K562 (cell line): ENCODE data around the gene PDE9A. TPM values are rescaled to one million over a fixed set of nuclear protein-coding genes. Genes with fewer than 3 reads are reported as not detected.

Experiments
- ATAC-seq: fragments of 200-7000 bp; cut with Tn5 transposase; 3 replicates; pipeline ENCODE4 v1.9.1; 2020; ENCODE audit warnings: moderate library complexity
- BruUV-seq: library from RNA; stranded (reverse); fragments of 400-500 nt; replicated peaks from 2 replicates; lab custom pipeline; 2021; lab: Mats Ljungman, UMichigan
- CTCF ChIA-PET: fragments of 300-600 bp; formaldehyde crosslinking; extraction: SDS; loops from one replicate; lab custom pipeline; 2021; ENCODE audit warnings: low intra/inter-chr PET ratio; lab: Yijun Ruan, JAX
- POLR2A ChIA-PET: fragments of 300-600, 350-650 bp; sonication (Branson Sonifier 250); formaldehyde crosslinking; extraction: SDS; loops from one replicate; lab custom pipeline; 2021; ENCODE audit warnings: antibody characterized with exemption, inconsistent platforms; lab: Yijun Ruan, JAX
- DNase-seq, 4 experiments: peaks; one replicate each; pipeline versions ENCODE4 v3.0.0 to v3.0.0-alpha.2; 2011 to 2018; ENCODE audit warnings: low spot score in 3 of 4, mixed read lengths in 3 of 4; ENCODE audit errors: extremely low read depth in 1 of 4
- FAIRE-seq: peaks from 2 replicates; lab custom pipeline; 2011; peaks lifted over from hg19 to GRCh38; lab: Jason Lieb, UNC
- H2AFZ ChIP-seq: 2 replicates; pipeline ENCODE4 v1.6.0; 2011; ENCODE audit warnings: low read depth, low read length, control low read depth, inconsistent platforms
- H3K27ac ChIP-seq: fragments of 200-600 bp; 3 replicates; pipeline ENCODE4 v1.8.0; 2011; ENCODE audit warnings: low read depth, mild to moderate bottlenecking, control low read depth, inconsistent platforms, low read length, moderate library complexity, mixed read lengths; ENCODE audit errors: extremely low read depth
- H3K27me3 ChIP-seq, 2 experiments: fragments of 300-600 bp in 1 of 2; 2 replicates in 1 of 2; 3 replicates in 1 of 2; pipeline versions ENCODE4 v1.6.0 to v1.8.0; 2011; ENCODE audit warnings: inconsistent platforms in 2 of 2, low read length in 2 of 2, mild to moderate bottlenecking in 1 of 2, mixed read lengths in 1 of 2, moderate library complexity in 1 of 2; ENCODE audit not compliant: control insufficient read depth in 2 of 2, insufficient read depth in 2 of 2
- H3K36me3 ChIP-seq: fragments of 300-600 bp; 3 replicates; pipeline ENCODE4 v1.8.0; 2011; ENCODE audit warnings: mild to moderate bottlenecking, low read length, inconsistent platforms; ENCODE audit not compliant: control insufficient read depth, insufficient read depth
- H3K4me1 ChIP-seq, 2 experiments: fragments of 200-600 bp in 1 of 2; replicated peaks in 1 of 2; 2 replicates in 1 of 2; 3 replicates in 1 of 2; pipeline versions ENCODE4 v1.5.1 to v1.8.0; 2011; ENCODE audit warnings: inconsistent platforms in 2 of 2, low read length in 2 of 2, mild to moderate bottlenecking in 1 of 2, mixed read lengths in 1 of 2, moderate library complexity in 1 of 2; ENCODE audit not compliant: control insufficient read depth in 2 of 2, insufficient read depth in 2 of 2
- H3K4me2 ChIP-seq: 2 replicates; pipeline ENCODE4 v1.6.1; 2011; ENCODE audit warnings: low read length, control low read depth, inconsistent platforms, mixed read lengths; ENCODE audit not compliant: insufficient read depth
- H3K4me3 ChIP-seq: fragments of 200-600 bp; sonication (generic), shearing (Covaris generic); 2 replicates; pipeline ENCODE4 v1.5.1; 2016; ENCODE audit warnings: control low read depth, inconsistent platforms
- H3K79me2 ChIP-seq: fragments of 200-600 bp; 3 replicates; pipeline ENCODE4 v1.8.0; 2011; ENCODE audit warnings: low read length, inconsistent platforms; ENCODE audit not compliant: control insufficient read depth, insufficient read depth
- H3K9ac ChIP-seq, 2 experiments: 2 replicates each; pipeline versions ENCODE4 v1.6.0 to v1.6.1; 2011; ENCODE audit warnings: low read depth in 2 of 2, low read length in 2 of 2, control low read depth in 1 of 2, inconsistent platforms in 1 of 2, mild to moderate bottlenecking in 1 of 2, mixed read lengths in 1 of 2; ENCODE audit not compliant: insufficient read depth in 1 of 2
- H3K9me1 ChIP-seq: one replicate; pipeline ENCODE4 v1.6.0; 2011; ENCODE audit warnings: inconsistent platforms, mild to moderate bottlenecking, low read length, moderate library complexity; ENCODE audit not compliant: control insufficient read depth, insufficient read depth
- H3K9me3 ChIP-seq: replicated peaks from 2 replicates; pipeline ENCODE4 v1.5.1; 2011; ENCODE audit warnings: low read depth, low read length, inconsistent platforms; ENCODE audit not compliant: control insufficient read depth, insufficient read depth
- H4K20me1 ChIP-seq: replicated peaks from 2 replicates; pipeline ENCODE4 v1.6.1; 2011; ENCODE audit warnings: low read length, inconsistent platforms, mixed read lengths; ENCODE audit not compliant: control insufficient read depth, insufficient read depth
- BRCA1 ChIP-seq, 2 experiments: fragments of 450-650 bp in 1 of 2; sonication (generic) in 1 of 2; formaldehyde crosslinking in 1 of 2; IDR thresholded peaks; 2 replicates each; pipeline versions ENCODE4 v1.5.0 to v1.6.1; 2017 to 2020; ENCODE audit warnings: mild to moderate bottlenecking in 1 of 2, missing genetic modification reagents in 1 of 2
- CBX8 ChIP-seq: fragments of 200-600 bp; sonication (generic); IDR thresholded peaks from 2 replicates; pipeline ENCODE4 v1.6.1; 2012; ENCODE audit warnings: borderline replicate concordance, mixed run types, low read depth, mild to moderate bottlenecking, moderate library complexity, mixed read lengths, low read length, control low read depth, inconsistent platforms; ENCODE audit not compliant: poor library complexity, severe bottlenecking; ENCODE audit errors: extremely low read depth
- KDM4B ChIP-seq, 2 experiments: fragments of 450-650 bp in 1 of 2; sonication (generic) in 1 of 2; IDR thresholded peaks; 2 replicates each; pipeline ENCODE4 v1.6.1; 2016 to 2017; ENCODE audit warnings: borderline replicate concordance in 2 of 2, antibody characterized with exemption in 1 of 2, low read depth in 1 of 2, mild to moderate bottlenecking in 1 of 2
- ZBTB11 ChIP-seq, 3 experiments: fragments of 200-800 bp in 1 of 3; fragments of 250-450 bp in 1 of 3; fragments of 450-650 bp in 1 of 3; sonication (Bioruptor Pico) in 1 of 3; sonication (Bioruptor generic) in 1 of 3; formaldehyde crosslinking in 1 of 3; IDR thresholded peaks; 2 replicates each; pipeline versions ENCODE4 v1.6.1 to v1.8.0; 2016 to 2022; ENCODE audit warnings: mild to moderate bottlenecking in 2 of 3, missing genetic modification characterization in 2 of 3, missing compliant biosample characterization in 1 of 3, moderate library complexity in 1 of 3
- ZNF431 ChIP-seq: sonication (generic); formaldehyde crosslinking; IDR thresholded peaks from 2 replicates; pipeline ENCODE4 v1.8.0; 2022; ENCODE audit warnings: mild to moderate bottlenecking, missing genetic modification reagents
- WGBS: fragments of 100-300 bp; shearing (Covaris generic); methylation state at CpG from one replicate; pipeline ENCODE4 v1.1.6; 2016; ENCODE audit warnings: low coverage, mixed read lengths; ENCODE audit not compliant: insufficient coverage; ENCODE audit errors: missing lambda C conversion rate; 5-methylcytosine and 5-hydroxymethylcytosine counted together
- in situ Hi-C: fragments of 300-500 bp; cut with MboI; formaldehyde crosslinking; loops from 4 replicates; pipeline ENCODE4 v1.15.0; 2018; ENCODE audit warnings: inconsistent platforms, mixed read lengths
- intact Hi-C: fragments of 100-400 bp; cut with micrococcal nuclease; formaldehyde crosslinking; loops from 2 replicates; pipeline ENCODE4 v1.14.2; 2022
- polyA plus RNA-seq, 8 experiments: library from polyadenylated mRNA; depleted of rRNA in 4 of 8; stranded (reverse) in 5 of 8; unstranded in 3 of 8; fragments of >200 nt; fragmentation: Nextera tagmentation in 2 of 8; fragmentation: Illumina TruSeq in 1 of 8; extraction: Ambion mirVana in 2 of 8; extraction: Trizol in 1 of 8; gene quantifications; 2 replicates each; pipeline versions ENCODE4 v1.2.1 to v1.2.3, GENCODE V29; 2011 to 2014; ENCODE audit warnings: inconsistent platforms in 1 of 8, missing spikeins in 1 of 8
- total RNA-seq, 7 experiments: library from RNA; depleted of rRNA in 6 of 7; stranded (reverse); fragments of >200 nt in 6 of 7; fragmentation: Illumina TruSeq in 2 of 7; extraction: Trizol in 2 of 7; gene quantifications; 2 replicates each; pipeline versions ENCODE4 v1.2.1 to v1.2.3, GENCODE V29; 2011 to 2021; ENCODE audit warnings: low replicate concordance in 1 of 7
- TF ChIP-seq, protein P1 (sequence below): fragments of 250-450 bp; sonication (Bioruptor Pico); IDR thresholded peaks from 2 replicates; pipeline ENCODE4 v1.4.0; 2020; ENCODE audit warnings: mild to moderate bottlenecking, moderate library complexity
- TF ChIP-seq, protein P2 (sequence below), 2 experiments: fragments of 450-650 bp; IDR thresholded peaks; 2 replicates each; pipeline ENCODE4 v1.6.1; 2016

PDE9A gene
- total and polyA plus RNA-seq, 9 of the 15 experiments (the other 6 are each of a cell fraction or from before 2014, with no cell fraction given): 0.07 to 0.27 TPM; not detected in 7

DNA sequence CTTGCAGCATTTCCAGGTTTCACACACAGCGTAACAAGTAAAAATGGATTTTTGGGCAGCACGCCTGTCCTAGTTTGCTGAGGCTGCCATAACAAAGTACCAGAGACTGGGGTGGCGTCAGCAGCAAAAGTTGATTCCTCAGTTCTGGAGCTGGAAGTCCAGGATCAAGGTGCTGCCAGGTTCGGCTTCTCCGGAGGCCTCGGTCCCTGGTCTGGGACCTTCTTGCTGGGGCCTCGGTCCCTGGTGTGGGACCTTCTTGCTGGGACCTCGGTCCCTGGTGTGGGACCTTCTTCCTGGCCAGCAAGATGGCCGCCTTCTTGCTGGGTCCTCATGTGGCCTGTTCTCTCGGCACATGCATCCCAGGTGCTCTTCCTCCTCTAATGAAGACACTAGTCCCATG lies 104.0 kb downstream of the PDE9A start:
- H3K9me1 ChIP-seq: no peaks in the 10 kb centered on the region
- H3K9me3 ChIP-seq: no peaks in the 10 kb centered on the region
- CTCF ChIA-PET: no interaction called here
- H4K20me1 ChIP-seq: peaks cover 14% of the 10 kb centered on the region; the same call in 1 of the 2 replicates
- H3K9ac ChIP-seq: no peak overlapping the region
- DNase-seq (no peak), ATAC-seq (no peak)
- in situ Hi-C loops: no loop called here
- WGBS: 10% methylated on average over 10 of the region's 10 CpGs
- no TSS peak for BruUV-seq
- no peak for TF ChIP-seq KDM4B (IDR thresholded peaks at IDR 0.05; ENCODE audit: borderline replicate concordance in 2 of 2, low read depth in 1 of 2)
- TF ChIP-seq ZNF431 (CRISPR knock-in tag): no peak
- TF ChIP-seq, protein P1, sequence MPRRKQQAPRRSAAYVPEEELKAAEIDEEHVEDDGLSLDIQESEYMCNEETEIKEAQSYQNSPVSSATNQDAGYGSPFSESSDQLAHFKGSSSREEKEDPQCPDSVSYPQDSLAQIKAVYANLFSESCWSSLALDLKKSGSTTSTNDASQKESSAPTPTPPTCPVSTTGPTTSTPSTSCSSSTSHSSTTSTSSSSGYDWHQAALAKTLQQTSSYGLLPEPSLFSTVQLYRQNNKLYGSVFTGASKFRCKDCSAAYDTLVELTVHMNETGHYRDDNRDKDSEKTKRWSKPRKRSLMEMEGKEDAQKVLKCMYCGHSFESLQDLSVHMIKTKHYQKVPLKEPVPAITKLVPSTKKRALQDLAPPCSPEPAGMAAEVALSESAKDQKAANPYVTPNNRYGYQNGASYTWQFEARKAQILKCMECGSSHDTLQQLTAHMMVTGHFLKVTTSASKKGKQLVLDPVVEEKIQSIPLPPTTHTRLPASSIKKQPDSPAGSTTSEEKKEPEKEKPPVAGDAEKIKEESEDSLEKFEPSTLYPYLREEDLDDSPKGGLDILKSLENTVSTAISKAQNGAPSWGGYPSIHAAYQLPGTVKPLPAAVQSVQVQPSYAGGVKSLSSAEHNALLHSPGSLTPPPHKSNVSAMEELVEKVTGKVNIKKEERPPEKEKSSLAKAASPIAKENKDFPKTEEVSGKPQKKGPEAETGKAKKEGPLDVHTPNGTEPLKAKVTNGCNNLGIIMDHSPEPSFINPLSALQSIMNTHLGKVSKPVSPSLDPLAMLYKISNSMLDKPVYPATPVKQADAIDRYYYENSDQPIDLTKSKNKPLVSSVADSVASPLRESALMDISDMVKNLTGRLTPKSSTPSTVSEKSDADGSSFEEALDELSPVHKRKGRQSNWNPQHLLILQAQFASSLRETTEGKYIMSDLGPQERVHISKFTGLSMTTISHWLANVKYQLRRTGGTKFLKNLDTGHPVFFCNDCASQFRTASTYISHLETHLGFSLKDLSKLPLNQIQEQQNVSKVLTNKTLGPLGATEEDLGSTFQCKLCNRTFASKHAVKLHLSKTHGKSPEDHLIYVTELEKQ: no peak
- no peak for TF ChIP-seq CBX8
- no peak for TF ChIP-seq BRCA1 (IDR thresholded peaks at IDR 0.05)
- TF ChIP-seq BRCA1 (CRISPR knock-in tag; IDR thresholded peaks at IDR 0.05): no peak
- TF ChIP-seq ZBTB11 (CRISPR knock-in tag; IDR thresholded peaks at IDR 0.05): no peak
- TF ChIP-seq, protein P2, sequence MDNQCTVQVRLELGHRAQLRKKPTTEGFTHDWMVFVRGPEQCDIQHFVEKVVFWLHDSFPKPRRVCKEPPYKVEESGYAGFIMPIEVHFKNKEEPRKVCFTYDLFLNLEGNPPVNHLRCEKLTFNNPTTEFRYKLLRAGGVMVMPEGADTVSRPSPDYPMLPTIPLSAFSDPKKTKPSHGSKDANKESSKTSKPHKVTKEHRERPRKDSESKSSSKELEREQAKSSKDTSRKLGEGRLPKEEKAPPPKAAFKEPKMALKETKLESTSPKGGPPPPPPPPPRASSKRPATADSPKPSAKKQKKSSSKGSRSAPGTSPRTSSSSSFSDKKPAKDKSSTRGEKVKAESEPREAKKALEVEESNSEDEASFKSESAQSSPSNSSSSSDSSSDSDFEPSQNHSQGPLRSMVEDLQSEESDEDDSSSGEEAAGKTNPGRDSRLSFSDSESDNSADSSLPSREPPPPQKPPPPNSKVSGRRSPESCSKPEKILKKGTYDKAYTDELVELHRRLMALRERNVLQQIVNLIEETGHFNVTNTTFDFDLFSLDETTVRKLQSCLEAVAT (IDR thresholded peaks at IDR 0.05): no peak
- TF ChIP-seq, all 486 proteins: peak for 0
- Histone ChIP-seq H3K4me3 (no peak overlapping the region), H3K79me2 (no peaks in the 10 kb centered on the region), H2AFZ (no peak overlapping the region), H3K4me1 (peaks cover 0 to 28% of the 10 kb centered on the region in 2 experiments; a peak in 3 of 5 replicates), H3K36me3 (no peaks in the 10 kb centered on the region), H3K27ac (no peak overlapping the region), H3K4me2 (no peak overlapping the region), H3K27me3 (peaks cover 76 to 95% of the 10 kb centered on the region in 2 experiments)
- POLR2A ChIA-PET: interaction anchor here (0.7 to 2.6 kb wide), 2 partner anchors 9 to 558 kb away, joined by 4 to 9 read pairs; no protein-coding TSS in a partner anchor
- FAIRE-seq: no peak
- intact Hi-C loops: no loop called here
